Neural cell (in vitro differentiated cells): Measurements from ENCODE around the gene WDFY1. TPM values are rescaled to one million over a fixed set of nuclear protein-coding genes. Genes with fewer than 3 reads are reported as not detected.

Source experiments
- H2AFZ ChIP-seq: fragments of 200-600, 300-800 bp; sonication (generic), shearing (Covaris generic); 2 replicates; pipeline ENCODE4 v1.6.0; 2014; ENCODE audit warnings: low read depth, mild to moderate bottlenecking, antibody characterized with exemption, low read length, moderate library complexity
- H3F3A ChIP-seq: fragments of 200-600 bp; shearing (Covaris generic); 2 replicates; pipeline ENCODE4 v1.6.1; 2016; ENCODE audit warnings: mild to moderate bottlenecking, moderate library complexity, mixed read lengths, antibody characterized with exemption, low read length; ENCODE audit not compliant: insufficient read depth, poor library complexity, severe bottlenecking
- H3K27ac ChIP-seq: fragments of 200-600, 300-800 bp; sonication (generic), shearing (Covaris generic); 2 replicates; pipeline ENCODE4 v1.5.1; 2014; ENCODE audit warnings: mild to moderate bottlenecking, low read length, moderate library complexity
- H3K27me3 ChIP-seq: fragments of 300-800, 200-600 bp; sonication (generic), shearing (Covaris generic); 2 replicates; pipeline ENCODE4 v1.6.0; 2014; ENCODE audit warnings: mild to moderate bottlenecking, low read depth, low read length, moderate library complexity; ENCODE audit not compliant: insufficient read depth
- H3K36me3 ChIP-seq: fragments of 300-800, 200-600 bp; sonication (generic), shearing (Covaris generic); 2 replicates; pipeline ENCODE4 v1.5.1; 2014; ENCODE audit warnings: mild to moderate bottlenecking, antibody characterized with exemption, low read length, moderate library complexity; ENCODE audit not compliant: insufficient read depth
- H3K4me2 ChIP-seq: fragments of 300-800, 200-600 bp; sonication (generic), shearing (Covaris generic); 2 replicates; pipeline ENCODE4 v1.6.0; 2014; ENCODE audit warnings: mild to moderate bottlenecking, low read length
- H3K4me3 ChIP-seq: fragments of 300-800, 200-600 bp; sonication (generic), shearing (Covaris generic); 2 replicates; pipeline ENCODE4 v1.5.1; 2014; ENCODE audit warnings: mild to moderate bottlenecking, low read length, moderate library complexity
- H3K79me2 ChIP-seq: fragments of 200-600 bp; shearing (Covaris generic); replicated peaks from 2 replicates; pipeline ENCODE4 v1.6.0; 2014; ENCODE audit warnings: mild to moderate bottlenecking, low read length, moderate library complexity; ENCODE audit not compliant: insufficient read depth
- H3K9ac ChIP-seq: fragments of 300-800, 200-600 bp; sonication (generic), shearing (Covaris generic); 2 replicates; pipeline ENCODE4 v1.6.1; 2016; ENCODE audit warnings: mild to moderate bottlenecking, low read length, mixed read lengths
- H3K9me2 ChIP-seq: fragments of 200-600 bp; shearing (Covaris generic); 2 replicates; pipeline ENCODE4 v1.6.1; 2016; ENCODE audit warnings: mild to moderate bottlenecking, low read length, mixed read lengths; ENCODE audit not compliant: insufficient read depth
- H3K9me3 ChIP-seq: fragments of 200-600, 300-800 bp; sonication (generic), shearing (Covaris generic); 2 replicates; pipeline ENCODE4 v1.6.1; 2016; ENCODE audit warnings: mild to moderate bottlenecking, mixed run types, low read length, moderate library complexity, mixed read lengths
- H4K20me1 ChIP-seq: fragments of 200-600 bp; shearing (Covaris generic); 2 replicates; pipeline ENCODE4 v1.6.1; 2016; ENCODE audit warnings: mild to moderate bottlenecking, mixed run types; ENCODE audit not compliant: insufficient read depth
- CTCF ChIP-seq: fragments of 450-650 bp; IDR thresholded peaks from 2 replicates; pipeline ENCODE4 v1.5.1; 2014; ENCODE audit warnings: antibody characterized with exemption, mild to moderate bottlenecking, moderate library complexity; ENCODE audit not compliant: poor library complexity, severe bottlenecking
- EP300 ChIP-seq: fragments of 450-650 bp; conservative IDR thresholded peaks from 2 replicates; pipeline ENCODE4 v1.6.1; 2014; ENCODE audit warnings: antibody characterized with exemption, mild to moderate bottlenecking, moderate library complexity; ENCODE audit not compliant: poor library complexity, severe bottlenecking
- EZH2 ChIP-seq: fragments of 200-600, 300-800 bp; shearing (Covaris generic), sonication (generic); IDR thresholded peaks from 2 replicates; pipeline ENCODE4 v1.6.1; 2014; ENCODE audit warnings: antibody characterized with exemption, low read length, borderline replicate concordance, mild to moderate bottlenecking; ENCODE audit not compliant: insufficient read depth, poor library complexity, severe bottlenecking
- MXI1 ChIP-seq: fragments of 450-650 bp; conservative IDR thresholded peaks from 2 replicates; pipeline ENCODE4 v1.6.1; 2014; ENCODE audit warnings: antibody characterized with exemption, mild to moderate bottlenecking; ENCODE audit not compliant: poor library complexity, severe bottlenecking
- POLR2AphosphoS5 ChIP-seq: IDR thresholded peaks from 2 replicates; pipeline ENCODE4 v1.6.1; 2012
- RAD21 ChIP-seq: fragments of 450-650 bp; conservative IDR thresholded peaks from 2 replicates; pipeline ENCODE4 v1.6.1; 2014; ENCODE audit warnings: antibody characterized with exemption, mild to moderate bottlenecking, moderate library complexity
- SMC3 ChIP-seq: fragments of 450-650 bp; conservative IDR thresholded peaks from 2 replicates; pipeline ENCODE4 v1.6.1; 2014; ENCODE audit warnings: antibody characterized with exemption, mild to moderate bottlenecking, moderate library complexity; ENCODE audit not compliant: poor library complexity
- TAF1 ChIP-seq: IDR thresholded peaks from 2 replicates; pipeline ENCODE4 v1.6.1; 2012; ENCODE audit warnings: low read depth
- polyA plus RNA-seq: library from polyadenylated mRNA; depleted of rRNA; stranded (reverse); fragments of >200 nt; gene quantifications from 2 replicates; pipeline ENCODE4 v1.2.3, GENCODE V29; 2014
- TF ChIP-seq, protein P1 (sequence below): IDR thresholded peaks from 2 replicates; pipeline ENCODE4 v1.6.1; 2012; ENCODE audit warnings: borderline replicate concordance

Gene WDFY1
- polyA plus RNA-seq, 1 donor from 2014 or later: 49.4 TPM

- no peak overlapping the region for H3K4me2 ChIP-seq
- no peaks in the 10 kb centered on the region for H3K9me3 ChIP-seq
- H3K27me3 ChIP-seq: no peaks in the 10 kb centered on the region
- H2AFZ ChIP-seq: no peak overlapping the region
- no peak overlapping the region for H3K4me3 ChIP-seq
- no peak overlapping the region for H3K9ac ChIP-seq
- TF ChIP-seq SMC3: no peak
- TF ChIP-seq EP300: no peak
- TF ChIP-seq, protein P1, sequence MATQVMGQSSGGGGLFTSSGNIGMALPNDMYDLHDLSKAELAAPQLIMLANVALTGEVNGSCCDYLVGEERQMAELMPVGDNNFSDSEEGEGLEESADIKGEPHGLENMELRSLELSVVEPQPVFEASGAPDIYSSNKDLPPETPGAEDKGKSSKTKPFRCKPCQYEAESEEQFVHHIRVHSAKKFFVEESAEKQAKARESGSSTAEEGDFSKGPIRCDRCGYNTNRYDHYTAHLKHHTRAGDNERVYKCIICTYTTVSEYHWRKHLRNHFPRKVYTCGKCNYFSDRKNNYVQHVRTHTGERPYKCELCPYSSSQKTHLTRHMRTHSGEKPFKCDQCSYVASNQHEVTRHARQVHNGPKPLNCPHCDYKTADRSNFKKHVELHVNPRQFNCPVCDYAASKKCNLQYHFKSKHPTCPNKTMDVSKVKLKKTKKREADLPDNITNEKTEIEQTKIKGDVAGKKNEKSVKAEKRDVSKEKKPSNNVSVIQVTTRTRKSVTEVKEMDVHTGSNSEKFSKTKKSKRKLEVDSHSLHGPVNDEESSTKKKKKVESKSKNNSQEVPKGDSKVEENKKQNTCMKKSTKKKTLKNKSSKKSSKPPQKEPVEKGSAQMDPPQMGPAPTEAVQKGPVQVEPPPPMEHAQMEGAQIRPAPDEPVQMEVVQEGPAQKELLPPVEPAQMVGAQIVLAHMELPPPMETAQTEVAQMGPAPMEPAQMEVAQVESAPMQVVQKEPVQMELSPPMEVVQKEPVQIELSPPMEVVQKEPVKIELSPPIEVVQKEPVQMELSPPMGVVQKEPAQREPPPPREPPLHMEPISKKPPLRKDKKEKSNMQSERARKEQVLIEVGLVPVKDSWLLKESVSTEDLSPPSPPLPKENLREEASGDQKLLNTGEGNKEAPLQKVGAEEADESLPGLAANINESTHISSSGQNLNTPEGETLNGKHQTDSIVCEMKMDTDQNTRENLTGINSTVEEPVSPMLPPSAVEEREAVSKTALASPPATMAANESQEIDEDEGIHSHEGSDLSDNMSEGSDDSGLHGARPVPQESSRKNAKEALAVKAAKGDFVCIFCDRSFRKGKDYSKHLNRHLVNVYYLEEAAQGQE: no peak
- no peak for TF ChIP-seq TAF1
- TF ChIP-seq CTCF: no peak
- TF ChIP-seq POLR2AphosphoS5: no peak
- no peak for TF ChIP-seq RAD21
- no peak for TF ChIP-seq EZH2
- no peak for TF ChIP-seq MXI1
- no peaks in the 10 kb centered on the region for H3K79me2 ChIP-seq
- no peaks in the 10 kb centered on the region for H4K20me1 ChIP-seq
- peaks cover 3% of the 10 kb centered on the region for H3K36me3 ChIP-seq
- no peak overlapping the region for H3K27ac ChIP-seq
- H3K9me2 ChIP-seq: no peaks in the 10 kb centered on the region
- H3F3A ChIP-seq: no peaks in the 10 kb centered on the region
These were observed 47.3 kb downstream of the WDFY1 start for GRCh38 chr2:223897669-223898330.

GRCh38 chr2:223896833-223897311 is 48.3 kb downstream of the WDFY1 start:
- no peaks in the 10 kb centered on the region for H3K9me2 ChIP-seq
- no peaks in the 10 kb centered on the region for H4K20me1 ChIP-seq
- H3K4me2 ChIP-seq: no peak overlapping the region
- no peak overlapping the region for H3K27ac ChIP-seq
- TF ChIP-seq RAD21 (no peak), CTCF (no peak), POLR2AphosphoS5 (no peak), SMC3 (no peak), EP300 (no peak), MXI1 (no peak)
- H3K4me3 ChIP-seq: no peak overlapping the region
- no peaks in the 10 kb centered on the region for H3K27me3 ChIP-seq
- no peak overlapping the region for H3K9ac ChIP-seq
- no peaks in the 10 kb centered on the region for H3K79me2 ChIP-seq
- H3F3A ChIP-seq: no peaks in the 10 kb centered on the region
- peaks cover 3% of the 10 kb centered on the region for H3K36me3 ChIP-seq
- H2AFZ ChIP-seq: no peak overlapping the region
- H3K9me3 ChIP-seq: no peaks in the 10 kb centered on the region
